Measurements from ENCODE around the gene TCP11. TPM values are rescaled to one million over a fixed set of nuclear protein-coding genes. Genes with fewer than 3 reads are reported as not detected.

The TCP11 gene
- total RNA-seq, 1 experiment from 2014 or later, result not detected

DNA sequence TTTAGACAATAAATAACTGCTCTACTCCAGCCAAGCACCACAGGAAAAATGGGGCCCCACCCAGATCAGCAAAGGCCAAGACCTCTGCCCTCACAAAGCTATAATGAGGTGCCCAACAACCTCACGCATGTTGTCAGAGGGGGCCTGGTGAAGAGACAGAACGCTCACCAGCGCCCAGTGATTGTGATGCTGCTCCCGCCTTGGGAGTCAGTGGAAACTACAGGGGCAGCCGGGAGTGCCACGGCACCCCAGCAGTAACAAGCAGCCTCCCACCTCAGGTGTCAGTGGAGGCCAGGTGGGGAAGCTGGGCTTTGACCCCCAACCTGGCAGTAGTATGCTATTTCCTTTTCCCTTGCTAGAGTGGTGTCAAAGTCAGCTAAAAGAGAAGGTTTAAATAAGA is 47.4 kb downstream of the TCP11 start:
- TF ChIP-seq, protein P1, sequence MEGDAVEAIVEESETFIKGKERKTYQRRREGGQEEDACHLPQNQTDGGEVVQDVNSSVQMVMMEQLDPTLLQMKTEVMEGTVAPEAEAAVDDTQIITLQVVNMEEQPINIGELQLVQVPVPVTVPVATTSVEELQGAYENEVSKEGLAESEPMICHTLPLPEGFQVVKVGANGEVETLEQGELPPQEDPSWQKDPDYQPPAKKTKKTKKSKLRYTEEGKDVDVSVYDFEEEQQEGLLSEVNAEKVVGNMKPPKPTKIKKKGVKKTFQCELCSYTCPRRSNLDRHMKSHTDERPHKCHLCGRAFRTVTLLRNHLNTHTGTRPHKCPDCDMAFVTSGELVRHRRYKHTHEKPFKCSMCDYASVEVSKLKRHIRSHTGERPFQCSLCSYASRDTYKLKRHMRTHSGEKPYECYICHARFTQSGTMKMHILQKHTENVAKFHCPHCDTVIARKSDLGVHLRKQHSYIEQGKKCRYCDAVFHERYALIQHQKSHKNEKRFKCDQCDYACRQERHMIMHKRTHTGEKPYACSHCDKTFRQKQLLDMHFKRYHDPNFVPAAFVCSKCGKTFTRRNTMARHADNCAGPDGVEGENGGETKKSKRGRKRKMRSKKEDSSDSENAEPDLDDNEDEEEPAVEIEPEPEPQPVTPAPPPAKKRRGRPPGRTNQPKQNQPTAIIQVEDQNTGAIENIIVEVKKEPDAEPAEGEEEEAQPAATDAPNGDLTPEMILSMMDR (IDR thresholded peaks at IDR 0.05; ENCODE audit: unreplicated experiment), result no peak
- Mint-ChIP-seq H3K4me1 (ENCODE audit: low read depth, unreplicated experiment) (peaks cover 21% of the 10 kb centered on the region), H3K27me3 (ENCODE audit: unreplicated experiment) (no peaks in the 10 kb centered on the region), H3K4me3 (ENCODE audit: low read depth, unreplicated experiment) (no peak overlapping the region), H3K27ac (ENCODE audit: unreplicated experiment) (no peak overlapping the region), H3K36me3 (ENCODE audit: insufficient read depth, unreplicated experiment) (peaks cover 11% of the 10 kb centered on the region), H3K9me3 (ENCODE audit: low read depth, unreplicated experiment) (no peaks in the 10 kb centered on the region)
- intact Hi-C loops (cut with micrococcal nuclease; ENCODE audit: unreplicated experiment), result no loop called here
- CTCF ChIA-PET, result no interaction called here
- DNase-seq, result no peak
- BruUV-seq (replicated peaks), result no TSS peak

DNA sequence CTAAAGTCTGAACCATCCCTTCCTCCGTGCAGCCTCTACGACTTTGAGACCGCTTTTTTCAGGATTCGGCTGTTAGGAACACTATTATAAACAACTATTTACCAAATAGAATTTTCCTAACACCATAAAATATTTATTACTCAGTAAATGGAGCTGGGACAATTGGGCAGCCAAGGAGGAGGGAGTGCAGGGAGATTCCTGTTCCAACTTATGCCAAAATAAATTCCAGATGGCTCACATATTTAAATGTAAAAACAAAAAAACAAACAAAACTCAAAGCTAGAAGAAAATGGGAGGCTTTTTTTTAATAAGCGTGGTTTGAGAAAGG is 48.1 kb downstream of the TCP11 start:
- Mint-ChIP-seq H3K4me1 (ENCODE audit: low read depth, unreplicated experiment) (peaks cover 21% of the 10 kb centered on the region), H3K4me3 (ENCODE audit: low read depth, unreplicated experiment) (no peak overlapping the region), H3K27me3 (ENCODE audit: unreplicated experiment) (no peaks in the 10 kb centered on the region), H3K27ac (ENCODE audit: unreplicated experiment) (no peak overlapping the region), H3K36me3 (ENCODE audit: insufficient read depth, unreplicated experiment) (peaks cover 18% of the 10 kb centered on the region), H3K9me3 (ENCODE audit: low read depth, unreplicated experiment) (no peaks in the 10 kb centered on the region)
- DNase-seq, result no peak
- no TSS peak for BruUV-seq (replicated peaks)
- TF ChIP-seq, protein P1 (IDR thresholded peaks at IDR 0.05; ENCODE audit: unreplicated experiment), result no peak
- CTCF ChIA-PET, result interaction anchor here (1.2 kb wide), 1 partner anchor 177 kb away, joined by 3 read pairs; no protein-coding TSS in a partner anchor
- intact Hi-C loops (cut with micrococcal nuclease; ENCODE audit: unreplicated experiment), result no loop called here

DNA sequence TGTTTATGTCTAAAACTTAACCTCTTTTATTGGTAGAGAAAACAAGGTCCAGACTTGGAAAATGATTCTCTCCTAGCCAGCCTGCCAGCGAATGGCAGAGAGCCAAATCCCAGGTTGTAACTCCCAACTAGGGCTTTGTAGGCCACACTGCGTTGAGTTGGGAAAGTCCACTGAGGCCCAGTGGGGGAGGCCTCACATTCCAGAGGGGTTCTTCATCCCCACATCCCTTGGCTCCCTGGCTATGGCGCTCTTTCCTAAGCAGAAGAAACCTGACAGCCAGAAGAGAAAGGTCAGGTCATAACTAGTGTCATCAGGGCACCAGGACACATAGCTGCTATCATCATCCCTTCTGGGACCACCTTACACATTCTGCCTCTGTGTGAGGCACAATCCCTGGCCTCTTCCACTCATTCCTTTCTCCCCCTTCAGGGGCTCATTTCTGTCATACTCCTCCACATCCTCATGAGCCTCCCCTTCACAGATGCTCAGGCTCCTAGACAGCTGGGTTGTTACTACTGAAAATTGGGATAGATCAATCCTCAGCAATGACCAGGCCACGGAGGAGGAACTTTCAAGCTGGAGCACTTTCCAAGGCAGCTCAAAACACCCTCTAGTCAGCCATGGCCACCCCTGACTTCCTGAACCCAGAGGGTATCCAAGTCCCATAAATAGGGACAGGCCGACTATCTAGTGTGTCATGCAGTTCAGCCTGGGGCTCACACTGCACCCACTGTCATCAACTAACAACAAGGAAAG is 48.6 kb downstream of the TCP11 start:
- Mint-ChIP-seq H3K9me3 (ENCODE audit: low read depth, unreplicated experiment) (no peaks in the 10 kb centered on the region), H3K36me3 (ENCODE audit: insufficient read depth, unreplicated experiment) (peaks cover 22% of the 10 kb centered on the region), H3K27ac (ENCODE audit: unreplicated experiment) (no peak overlapping the region), H3K27me3 (ENCODE audit: unreplicated experiment) (no peaks in the 10 kb centered on the region), H3K4me1 (ENCODE audit: low read depth, unreplicated experiment) (peaks cover 21% of the 10 kb centered on the region), H3K4me3 (ENCODE audit: low read depth, unreplicated experiment) (no peak overlapping the region)
- DNase-seq, result no peak
- CTCF ChIA-PET, result interaction anchor here (1.2 kb wide), 1 partner anchor 177 kb away, joined by 3 read pairs; no protein-coding TSS in a partner anchor
- intact Hi-C loops (cut with micrococcal nuclease; ENCODE audit: unreplicated experiment), result no loop called here
- no TSS peak for BruUV-seq (replicated peaks)
- TF ChIP-seq, protein P1 (IDR thresholded peaks at IDR 0.05; ENCODE audit: unreplicated experiment), result no peak

DNA sequence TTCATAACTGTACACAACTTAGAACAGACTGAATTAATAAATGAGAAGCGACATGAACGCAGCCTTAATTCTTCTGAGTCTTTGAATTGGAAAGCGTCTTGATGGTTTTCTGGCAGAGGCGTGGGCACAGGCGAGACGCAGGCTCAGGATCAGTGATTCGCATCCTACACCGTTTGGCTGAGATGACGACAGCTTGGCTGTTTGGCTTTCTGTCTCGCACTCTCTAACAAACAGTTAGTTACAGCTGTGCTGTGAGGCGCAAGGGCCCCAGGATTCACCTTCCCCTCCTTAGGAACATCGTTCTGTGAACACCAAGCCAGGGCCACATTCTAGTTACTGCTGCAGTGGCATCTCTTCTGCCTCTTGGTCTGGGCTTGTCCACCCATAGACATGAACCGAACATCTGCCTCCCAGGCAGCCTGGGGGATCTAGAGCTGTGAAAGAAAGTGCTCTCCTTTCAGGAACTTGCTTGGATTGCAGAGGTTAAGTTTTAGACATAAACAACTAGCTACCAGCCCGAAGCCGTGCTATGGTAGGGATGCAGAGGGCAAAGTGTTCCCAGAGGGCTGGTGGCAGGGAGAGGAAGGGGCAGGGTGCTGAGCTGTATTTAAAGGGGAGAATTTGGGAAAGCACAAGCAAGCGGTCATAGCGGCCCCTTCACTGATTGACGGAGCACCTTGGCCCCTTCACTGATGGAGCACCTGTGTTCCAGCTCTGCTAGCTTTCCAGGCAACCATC is 49.6 kb downstream of the TCP11 start:
- H3K4me1 Mint-ChIP-seq (ENCODE audit: low read depth, unreplicated experiment), result peaks cover 16% of the 10 kb centered on the region
- no peaks in the 10 kb centered on the region for H3K9me3 Mint-ChIP-seq (ENCODE audit: low read depth, unreplicated experiment)
- DNase-seq, result no peak
- no TSS peak for BruUV-seq (replicated peaks)
- no peak overlapping the region for H3K27ac Mint-ChIP-seq (ENCODE audit: unreplicated experiment)
- intact Hi-C loops (cut with micrococcal nuclease; ENCODE audit: unreplicated experiment), result no loop called here
- CTCF ChIA-PET, result no interaction called here
- peaks cover 29% of the 10 kb centered on the region for H3K36me3 Mint-ChIP-seq (ENCODE audit: insufficient read depth, unreplicated experiment)
- no peak overlapping the region for H3K4me3 Mint-ChIP-seq (ENCODE audit: low read depth, unreplicated experiment)
- no peaks in the 10 kb centered on the region for H3K27me3 Mint-ChIP-seq (ENCODE audit: unreplicated experiment)
- TF ChIP-seq, protein P1 (IDR thresholded peaks at IDR 0.05; ENCODE audit: unreplicated experiment), result no peak

Data from Calu3 (cell line).